Cortex of kidney (tissue), 1 donor: ENCODE results near the gene ANKRD29.

ENCODE experiments used
- DNase-seq: peaks from one replicate; lab custom pipeline; 2025; lab: John Stamatoyannopoulos, UW

The ANKRD29 gene

GRCh38 chr18:23662309-23663263 is at the start of gene ANKRD29:
Gene ANKRD29, minus strand, starts transcription at chr18:23662911. Its CDS starts 181 bp downstream, at chr18:23662730.
- DNase-seq = no peak

- DNase-seq = no peak
Observed at GRCh38 chr18:23712445-23712844, 49.7 kb upstream of the ANKRD29 start.

- no peak for DNase-seq
Observed at GRCh38 chr18:23711426-23711825, 48.7 kb upstream of the ANKRD29 start.

- DNase-seq = no peak
Observed at GRCh38 chr18:23710946-23711345, 48.2 kb upstream of the ANKRD29 start.

GRCh38 chr18:23710068-23710527 is 47.4 kb upstream of the ANKRD29 start:
- DNase-seq = no peak

- no peak for DNase-seq
Observed at GRCh38 chr18:23706971-23707640, 44.4 kb upstream of the ANKRD29 start.

GRCh38 chr18:23704806-23705205 is 42.1 kb upstream of the ANKRD29 start:
- DNase-seq = no peak

- DNase-seq = no peak
Observed at GRCh38 chr18:23703987-23704384, 41.3 kb upstream of the ANKRD29 start.

- DNase-seq = no peak
Observed at GRCh38 chr18:23703057-23703986, 40.6 kb upstream of the ANKRD29 start.

GRCh38 chr18:23702606-23703005 is 39.9 kb upstream of the ANKRD29 start:
- DNase-seq = no peak

GRCh38 chr18:23701544-23702064 is 38.9 kb upstream of the ANKRD29 start:
- no peak for DNase-seq

GRCh38 chr18:23701017-23701416 is 38.3 kb upstream of the ANKRD29 start:
- DNase-seq = no peak

- DNase-seq = no peak
Observed at GRCh38 chr18:23694637-23695430, 32.1 kb upstream of the ANKRD29 start.

- DNase-seq = no peak
Observed at GRCh38 chr18:23693846-23694245, 31.1 kb upstream of the ANKRD29 start.

- no peak for DNase-seq
Observed at GRCh38 chr18:23690505-23691068, 27.9 kb upstream of the ANKRD29 start.

- DNase-seq = no peak
Observed at GRCh38 chr18:23689616-23690504, 27.1 kb upstream of the ANKRD29 start.

- DNase-seq = no peak
Observed at GRCh38 chr18:23689031-23689615, 26.4 kb upstream of the ANKRD29 start, which contains the start of gene LAMA3. Gene LAMA3, plus strand, starts transcription at chr18:23689453. Its CDS starts 231 bp downstream, at chr18:23689684.

- DNase-seq = no peak
Observed at GRCh38 chr18:23688528-23688927, 25.8 kb upstream of the ANKRD29 start.
